ENCODE results near the gene EFHC2.
"Not testable (repeated sequence)": the region's sequence is repeated elsewhere in the genome, so short reads cannot be mapped to it uniquely, and the experiment has no call there.

EFHC2 gene

GRCh38 chrX:44218465-44218864 is 125.0 kb downstream of the EFHC2 start:
- H3K27ac ChIP-seq = no peak overlapping the region
- H3K36me3 ChIP-seq (ENCODE audit: insufficient read depth, low read length) = no peaks in the 10 kb centered on the region
- no peaks in the 10 kb centered on the region for H3K9me3 ChIP-seq (ENCODE audit: low read depth, low read length)
- TF ChIP-seq POLR2AphosphoS5 (IDR thresholded peaks at IDR 0.05; ENCODE audit: borderline replicate concordance, low read depth, low read length) = no peak
- no peak for TF ChIP-seq FOXP2 (optimal IDR thresholded peaks at IDR 0.05; ENCODE audit: control extremely low read depth, extremely low read length, insufficient read depth)
- TF ChIP-seq EZH2 (IDR thresholded peaks at IDR 0.05) = no peak
- no peak overlapping the region for H3K4me3 ChIP-seq
- no peak for DNase-seq (ENCODE audit: low read depth, low spot score)
- no peak overlapping the region for H3K9ac ChIP-seq (ENCODE audit: insufficient read length)

GRCh38 chrX:44216171-44216570 is 127.3 kb downstream of the EFHC2 start:
- no peaks in the 10 kb centered on the region for H3K9me3 ChIP-seq (ENCODE audit: low read depth, low read length)
- no peak overlapping the region for H3K9ac ChIP-seq (ENCODE audit: insufficient read length)
- H3K4me3 ChIP-seq = no peak overlapping the region
- H3K27ac ChIP-seq = no peak overlapping the region
- no peaks in the 10 kb centered on the region for H3K36me3 ChIP-seq (ENCODE audit: insufficient read depth, low read length)
- no peak for DNase-seq (ENCODE audit: low read depth, low spot score)
- TF ChIP-seq FOXP2 (optimal IDR thresholded peaks at IDR 0.05; ENCODE audit: control extremely low read depth, extremely low read length, insufficient read depth) = no peak
- no peak for TF ChIP-seq POLR2AphosphoS5 (IDR thresholded peaks at IDR 0.05; ENCODE audit: borderline replicate concordance, low read depth, low read length)
- no peak for TF ChIP-seq EZH2 (IDR thresholded peaks at IDR 0.05)

- Histone ChIP-seq H3K9me3 (ENCODE audit: low read depth, low read length) (no peaks in the 10 kb centered on the region), H3K4me3 (no peak overlapping the region), H3K36me3 (ENCODE audit: insufficient read depth, low read length) (no peaks in the 10 kb centered on the region), H3K9ac (ENCODE audit: insufficient read length) (no peak overlapping the region), H3K27ac (no peak overlapping the region)
- no peak for TF ChIP-seq EZH2 (IDR thresholded peaks at IDR 0.05)
- TF ChIP-seq POLR2AphosphoS5 (IDR thresholded peaks at IDR 0.05; ENCODE audit: borderline replicate concordance, low read depth, low read length) = no peak
- TF ChIP-seq FOXP2 (optimal IDR thresholded peaks at IDR 0.05; ENCODE audit: control extremely low read depth, extremely low read length, insufficient read depth) = no peak
- DNase-seq (ENCODE audit: low read depth, low spot score) = no peak
Observed at GRCh38 chrX:44203791-44204190, 139.7 kb downstream of the EFHC2 start.

- no peaks in the 10 kb centered on the region for H3K36me3 ChIP-seq (ENCODE audit: insufficient read depth, low read length)
- DNase-seq (ENCODE audit: low read depth, low spot score) = no peak
- H3K27ac ChIP-seq = no peak overlapping the region
- H3K4me3 ChIP-seq = no peak overlapping the region
- H3K9me3 ChIP-seq (ENCODE audit: low read depth, low read length) = no peaks in the 10 kb centered on the region
- H3K9ac ChIP-seq (ENCODE audit: insufficient read length) = no peak overlapping the region
- TF ChIP-seq EZH2 (IDR thresholded peaks at IDR 0.05) = no peak
- TF ChIP-seq POLR2AphosphoS5 (IDR thresholded peaks at IDR 0.05; ENCODE audit: borderline replicate concordance, low read depth, low read length) = no peak
- no peak for TF ChIP-seq FOXP2 (optimal IDR thresholded peaks at IDR 0.05; ENCODE audit: control extremely low read depth, extremely low read length, insufficient read depth)
Observed at GRCh38 chrX:44202596-44202995, 140.9 kb downstream of the EFHC2 start.

GRCh38 chrX:44189116-44189515 is 154.4 kb downstream of the EFHC2 start:
- TF ChIP-seq POLR2AphosphoS5 (IDR thresholded peaks at IDR 0.05; ENCODE audit: borderline replicate concordance, low read depth, low read length) (no peak), FOXP2 (optimal IDR thresholded peaks at IDR 0.05; ENCODE audit: control extremely low read depth, extremely low read length, insufficient read depth) (no peak), EZH2 (IDR thresholded peaks at IDR 0.05) (no peak)
- no peak overlapping the region for H3K9ac ChIP-seq (ENCODE audit: insufficient read length)
- H3K9me3 ChIP-seq (ENCODE audit: low read depth, low read length) = no peaks in the 10 kb centered on the region
- DNase-seq (ENCODE audit: low read depth, low spot score) = no peak
- H3K27ac ChIP-seq = no peak overlapping the region
- H3K36me3 ChIP-seq (ENCODE audit: insufficient read depth, low read length) = no peaks in the 10 kb centered on the region
- H3K4me3 ChIP-seq = no peak overlapping the region

GRCh38 chrX:44187915-44188314 is 155.6 kb downstream of the EFHC2 start:
- H3K9me3 ChIP-seq (ENCODE audit: low read depth, low read length); H3K9ac ChIP-seq (ENCODE audit: insufficient read length); H3K36me3 ChIP-seq (ENCODE audit: insufficient read depth, low read length); DNase-seq (ENCODE audit: low read depth, low spot score); H3K4me3 ChIP-seq; H3K27ac ChIP-seq: not testable (repeated sequence)

GRCh38 chrX:44183329-44183728 is 160.1 kb downstream of the EFHC2 start:
- Histone ChIP-seq H3K4me3 (no peak overlapping the region), H3K9ac (ENCODE audit: insufficient read length) (no peak overlapping the region), H3K36me3 (ENCODE audit: insufficient read depth, low read length) (no peaks in the 10 kb centered on the region), H3K9me3 (ENCODE audit: low read depth, low read length) (no peaks in the 10 kb centered on the region), H3K27ac (no peak overlapping the region)
- no peak for TF ChIP-seq FOXP2 (optimal IDR thresholded peaks at IDR 0.05; ENCODE audit: control extremely low read depth, extremely low read length, insufficient read depth)
- TF ChIP-seq POLR2AphosphoS5 (IDR thresholded peaks at IDR 0.05; ENCODE audit: borderline replicate concordance, low read depth, low read length) = no peak
- DNase-seq (ENCODE audit: low read depth, low spot score) = no peak

- TF ChIP-seq EZH2 (IDR thresholded peaks at IDR 0.05) = no peak
- no peak for TF ChIP-seq FOXP2 (optimal IDR thresholded peaks at IDR 0.05; ENCODE audit: control extremely low read depth, extremely low read length, insufficient read depth)
- no peak for TF ChIP-seq POLR2AphosphoS5 (IDR thresholded peaks at IDR 0.05; ENCODE audit: borderline replicate concordance, low read depth, low read length)
- Histone ChIP-seq H3K9me3 (ENCODE audit: low read depth, low read length) (no peaks in the 10 kb centered on the region), H3K4me3 (no peak overlapping the region), H3K36me3 (ENCODE audit: insufficient read depth, low read length) (no peaks in the 10 kb centered on the region), H3K9ac (ENCODE audit: insufficient read length) (no peak overlapping the region), H3K27ac (no peak overlapping the region)
- no peak for DNase-seq (ENCODE audit: low read depth, low spot score)
Observed at GRCh38 chrX:44178274-44179053, 165.0 kb downstream of the EFHC2 start.

GRCh38 chrX:44175455-44175854 is 168.0 kb downstream of the EFHC2 start:
- DNase-seq (ENCODE audit: low read depth, low spot score) = no peak
- no peak overlapping the region for H3K4me3 ChIP-seq
- H3K27ac ChIP-seq = no peak overlapping the region
- no peaks in the 10 kb centered on the region for H3K36me3 ChIP-seq (ENCODE audit: insufficient read depth, low read length)
- no peak for TF ChIP-seq EZH2 (IDR thresholded peaks at IDR 0.05)
- no peak for TF ChIP-seq POLR2AphosphoS5 (IDR thresholded peaks at IDR 0.05; ENCODE audit: borderline replicate concordance, low read depth, low read length)
- no peak for TF ChIP-seq FOXP2 (optimal IDR thresholded peaks at IDR 0.05; ENCODE audit: control extremely low read depth, extremely low read length, insufficient read depth)
- no peaks in the 10 kb centered on the region for H3K9me3 ChIP-seq (ENCODE audit: low read depth, low read length)
- H3K9ac ChIP-seq (ENCODE audit: insufficient read length) = no peak overlapping the region
